K562 (cell line): Measurements from ENCODE around the gene HFE. TPM values are rescaled to one million over a fixed set of nuclear protein-coding genes. Genes with fewer than 3 reads are reported as not detected.

Source experiments
- ATAC-seq: fragments of 200-7000 bp; cut with Tn5 transposase; 3 replicates; pipeline ENCODE4 v1.9.1; 2020; ENCODE audit warnings: moderate library complexity
- BruUV-seq: library from RNA; stranded (reverse); fragments of 400-500 nt; replicated peaks from 2 replicates; lab custom pipeline; 2021; lab: Mats Ljungman, UMichigan
- CTCF ChIA-PET: fragments of 300-600 bp; formaldehyde crosslinking; extraction: SDS; loops from one replicate; lab custom pipeline; 2021; ENCODE audit warnings: low intra/inter-chr PET ratio; lab: Yijun Ruan, JAX
- POLR2A ChIA-PET: fragments of 300-600, 350-650 bp; sonication (Branson Sonifier 250); formaldehyde crosslinking; extraction: SDS; loops from one replicate; lab custom pipeline; 2021; ENCODE audit warnings: antibody characterized with exemption, inconsistent platforms; lab: Yijun Ruan, JAX
- DNase-seq, 4 experiments: peaks; one replicate each; pipeline versions ENCODE4 v3.0.0 to v3.0.0-alpha.2; 2011 to 2018; ENCODE audit warnings: low spot score in 3 of 4, mixed read lengths in 3 of 4; ENCODE audit errors: extremely low read depth in 1 of 4
- FAIRE-seq: peaks from 2 replicates; lab custom pipeline; 2011; peaks lifted over from hg19 to GRCh38; lab: Jason Lieb, UNC
- H2AFZ ChIP-seq: 2 replicates; pipeline ENCODE4 v1.6.0; 2011; ENCODE audit warnings: low read depth, low read length, control low read depth, inconsistent platforms
- H3K27ac ChIP-seq: fragments of 200-600 bp; 3 replicates; pipeline ENCODE4 v1.8.0; 2011; ENCODE audit warnings: low read depth, mild to moderate bottlenecking, control low read depth, inconsistent platforms, low read length, moderate library complexity, mixed read lengths; ENCODE audit errors: extremely low read depth
- H3K27me3 ChIP-seq, 2 experiments: fragments of 300-600 bp in 1 of 2; 2 replicates in 1 of 2; 3 replicates in 1 of 2; pipeline versions ENCODE4 v1.6.0 to v1.8.0; 2011; ENCODE audit warnings: inconsistent platforms in 2 of 2, low read length in 2 of 2, mild to moderate bottlenecking in 1 of 2, mixed read lengths in 1 of 2, moderate library complexity in 1 of 2; ENCODE audit not compliant: control insufficient read depth in 2 of 2, insufficient read depth in 2 of 2
- H3K36me3 ChIP-seq: fragments of 300-600 bp; 3 replicates; pipeline ENCODE4 v1.8.0; 2011; ENCODE audit warnings: mild to moderate bottlenecking, low read length, inconsistent platforms; ENCODE audit not compliant: control insufficient read depth, insufficient read depth
- H3K4me1 ChIP-seq, 2 experiments: fragments of 200-600 bp in 1 of 2; replicated peaks in 1 of 2; 2 replicates in 1 of 2; 3 replicates in 1 of 2; pipeline versions ENCODE4 v1.5.1 to v1.8.0; 2011; ENCODE audit warnings: inconsistent platforms in 2 of 2, low read length in 2 of 2, mild to moderate bottlenecking in 1 of 2, mixed read lengths in 1 of 2, moderate library complexity in 1 of 2; ENCODE audit not compliant: control insufficient read depth in 2 of 2, insufficient read depth in 2 of 2
- H3K4me2 ChIP-seq: 2 replicates; pipeline ENCODE4 v1.6.1; 2011; ENCODE audit warnings: low read length, control low read depth, inconsistent platforms, mixed read lengths; ENCODE audit not compliant: insufficient read depth
- H3K4me3 ChIP-seq: fragments of 200-600 bp; sonication (generic), shearing (Covaris generic); 2 replicates; pipeline ENCODE4 v1.5.1; 2016; ENCODE audit warnings: control low read depth, inconsistent platforms
- H3K79me2 ChIP-seq: fragments of 200-600 bp; 3 replicates; pipeline ENCODE4 v1.8.0; 2011; ENCODE audit warnings: low read length, inconsistent platforms; ENCODE audit not compliant: control insufficient read depth, insufficient read depth
- H3K9ac ChIP-seq, 2 experiments: 2 replicates each; pipeline versions ENCODE4 v1.6.0 to v1.6.1; 2011; ENCODE audit warnings: low read depth in 2 of 2, low read length in 2 of 2, control low read depth in 1 of 2, inconsistent platforms in 1 of 2, mild to moderate bottlenecking in 1 of 2, mixed read lengths in 1 of 2; ENCODE audit not compliant: insufficient read depth in 1 of 2
- H3K9me1 ChIP-seq: one replicate; pipeline ENCODE4 v1.6.0; 2011; ENCODE audit warnings: inconsistent platforms, mild to moderate bottlenecking, low read length, moderate library complexity; ENCODE audit not compliant: control insufficient read depth, insufficient read depth
- H3K9me3 ChIP-seq: replicated peaks from 2 replicates; pipeline ENCODE4 v1.5.1; 2011; ENCODE audit warnings: low read depth, low read length, inconsistent platforms; ENCODE audit not compliant: control insufficient read depth, insufficient read depth
- H4K20me1 ChIP-seq: replicated peaks from 2 replicates; pipeline ENCODE4 v1.6.1; 2011; ENCODE audit warnings: low read length, inconsistent platforms, mixed read lengths; ENCODE audit not compliant: control insufficient read depth, insufficient read depth
- CREM ChIP-seq: IDR thresholded peaks from 2 replicates; pipeline ENCODE4 v1.6.1; 2014; ENCODE audit warnings: antibody characterized with exemption, low read depth
- FOSL1 ChIP-seq: fragments of 200-800 bp; sonication (Bioruptor generic); conservative IDR thresholded peaks from 2 replicates; pipeline ENCODE4 v1.6.1; 2016; ENCODE audit warnings: missing genetic modification characterization, missing compliant biosample characterization
- FUS ChIP-seq: fragments of 200-400 bp; formaldehyde crosslinking; optimal IDR thresholded peaks from 2 replicates; pipeline ENCODE3; 2017; ENCODE audit warnings: low read depth, low read length
- HOXB6 ChIP-seq: fragments of 250-450 bp; sonication (Bioruptor Pico); IDR thresholded peaks from 2 replicates; pipeline ENCODE4 v1.5.1; 2022; ENCODE audit warnings: mild to moderate bottlenecking, borderline replicate concordance
- MLLT1 ChIP-seq, 2 experiments: fragments of 450-650 bp; IDR thresholded peaks; 2 replicates each; pipeline ENCODE4 v1.6.1; 2016
- MLX ChIP-seq, 2 experiments: fragments of 450-650 bp in 1 of 2; sonication (generic) in 1 of 2; formaldehyde crosslinking; conservative IDR thresholded peaks; 2 replicates each; pipeline versions ENCODE4 v1.4.0 to v1.8.1; 2020 to 2022; ENCODE audit warnings: mild to moderate bottlenecking in 1 of 2, missing genetic modification reagents in 1 of 2
- POLR2AphosphoS5 ChIP-seq: IDR thresholded peaks from 2 replicates; pipeline ENCODE4 v1.6.1; 2011; ENCODE audit warnings: mild to moderate bottlenecking, low read depth, low read length, moderate library complexity; ENCODE audit not compliant: control insufficient read depth, insufficient read depth
- SRSF3 ChIP-seq: fragments of 200-400 bp; formaldehyde crosslinking; IDR thresholded peaks from 2 replicates; pipeline ENCODE4 v1.6.1; 2016; ENCODE audit warnings: mild to moderate bottlenecking, low read length, moderate library complexity; ENCODE audit not compliant: insufficient read depth
- TCF7L2 ChIP-seq: fragments of 150-350 bp; IDR thresholded peaks from 2 replicates; pipeline ENCODE4 v1.6.1; 2016; ENCODE audit warnings: low read depth, mild to moderate bottlenecking, low read length, moderate library complexity
- ZNF217 ChIP-seq: sonication (generic); formaldehyde crosslinking; IDR thresholded peaks from 2 replicates; pipeline ENCODE4 v1.8.0; 2022; ENCODE audit warnings: mild to moderate bottlenecking, missing genetic modification reagents
- ZNF23 ChIP-seq: fragments of 250-450 bp; sonication (Bioruptor Pico); IDR thresholded peaks from 2 replicates; pipeline ENCODE4 v1.4.0; 2020; ENCODE audit warnings: mild to moderate bottlenecking
- ZNF589 ChIP-seq: fragments of 200-800 bp; sonication (Bioruptor generic); IDR thresholded peaks from 2 replicates; pipeline ENCODE4 v1.6.1; 2016; ENCODE audit warnings: low read depth, missing genetic modification characterization, missing compliant biosample characterization
- WGBS: fragments of 100-300 bp; shearing (Covaris generic); methylation state at CpG from one replicate; pipeline ENCODE4 v1.1.6; 2016; ENCODE audit warnings: low coverage, mixed read lengths; ENCODE audit not compliant: insufficient coverage; ENCODE audit errors: missing lambda C conversion rate; 5-methylcytosine and 5-hydroxymethylcytosine counted together
- in situ Hi-C: fragments of 300-500 bp; cut with MboI; formaldehyde crosslinking; loops from 4 replicates; pipeline ENCODE4 v1.15.0; 2018; ENCODE audit warnings: inconsistent platforms, mixed read lengths
- intact Hi-C: fragments of 100-400 bp; cut with micrococcal nuclease; formaldehyde crosslinking; loops from 2 replicates; pipeline ENCODE4 v1.14.2; 2022
- polyA plus RNA-seq, 8 experiments: library from polyadenylated mRNA; depleted of rRNA in 4 of 8; stranded (reverse) in 5 of 8; unstranded in 3 of 8; fragments of >200 nt; fragmentation: Nextera tagmentation in 2 of 8; fragmentation: Illumina TruSeq in 1 of 8; extraction: Ambion mirVana in 2 of 8; extraction: Trizol in 1 of 8; gene quantifications; 2 replicates each; pipeline versions ENCODE4 v1.2.1 to v1.2.3, GENCODE V29; 2011 to 2014; ENCODE audit warnings: inconsistent platforms in 1 of 8, missing spikeins in 1 of 8
- total RNA-seq, 7 experiments: library from RNA; depleted of rRNA in 6 of 7; stranded (reverse); fragments of >200 nt in 6 of 7; fragmentation: Illumina TruSeq in 2 of 7; extraction: Trizol in 2 of 7; gene quantifications; 2 replicates each; pipeline versions ENCODE4 v1.2.1 to v1.2.3, GENCODE V29; 2011 to 2021; ENCODE audit warnings: low replicate concordance in 1 of 7
- TF ChIP-seq, protein P1 (sequence below): IDR thresholded peaks from 2 replicates; pipeline ENCODE4 v1.6.1; 2011; ENCODE audit warnings: borderline replicate concordance, low read depth, mild to moderate bottlenecking, moderate library complexity, low read length; ENCODE audit not compliant: insufficient read depth, poor library complexity, severe bottlenecking

The HFE gene
- total and polyA plus RNA-seq, 9 of the 15 experiments (the other 6 are each of a cell fraction or from before 2014, with no cell fraction given): 0.14 to 1.2 (median 0.76) TPM

GRCh38 chr6:26122402-26122792 is 35.2 kb downstream of the HFE start:
- under 1% methylated on average over 6 of the region's 6 CpGs for WGBS
- ChIA-PET CTCF (interaction anchor here (0.5 to 0.6 kb wide), 2 partner anchors 18 to 82 kb away, joined by 3 read pairs; a partner anchor contains a TSS), POLR2A (interaction anchor here (0.7 to 6.4 kb wide), 32 partner anchors 9 to 1024 kb away, joined by 3 to 465 read pairs (median 18); partner anchors contain the start of gene HFE)
- H3K9ac ChIP-seq: peak overlapping the region; percentile 87 to 96
- H3K27me3 ChIP-seq: no peaks in the 10 kb centered on the region
- H3K79me2 ChIP-seq: peaks cover 98% of the 10 kb centered on the region
- in situ Hi-C loops: loop anchor here (5.0 to 10.0 kb wide), 3 partner anchors 75 to 1712 kb away; a partner anchor contains a TSS
- DNase-seq: peak in 2 of 4 experiments; percentile 34 to 77
- peak overlapping the region; percentile 93 for H3K4me2 ChIP-seq
- TF ChIP-seq ZNF589 (peak; percentile 61; the same call in 1 of the 2 replicates), FOSL1 (0 out of 2 replicates have a peak, but pooled peaks have one; percentile 1), POLR2AphosphoS5 (peak; percentile 38), MLLT1 (IDR thresholded peaks at IDR 0.05) (peak in 1 of 2 experiments; percentile 20; a peak in 1 of 4 replicates), ZNF23 (CRISPR knock-in tag) (peak; percentile 5; the same call in 1 of the 2 replicates), MLX (CRISPR knock-in tag; conservative IDR thresholded peaks at IDR 0.05) (0 out of 4 replicates have a peak, but pooled peaks of 1 of the 2 experiments have one; percentile 2), HOXB6 (CRISPR knock-in tag) (peak; percentile 64; the same call in 1 of the 2 replicates), CREM (peak; percentile 51), FUS (no peak), ZNF217 (CRISPR knock-in tag) (no peak), SRSF3 (no peak), TCF7L2 (no peak)
- TF ChIP-seq, protein P1, sequence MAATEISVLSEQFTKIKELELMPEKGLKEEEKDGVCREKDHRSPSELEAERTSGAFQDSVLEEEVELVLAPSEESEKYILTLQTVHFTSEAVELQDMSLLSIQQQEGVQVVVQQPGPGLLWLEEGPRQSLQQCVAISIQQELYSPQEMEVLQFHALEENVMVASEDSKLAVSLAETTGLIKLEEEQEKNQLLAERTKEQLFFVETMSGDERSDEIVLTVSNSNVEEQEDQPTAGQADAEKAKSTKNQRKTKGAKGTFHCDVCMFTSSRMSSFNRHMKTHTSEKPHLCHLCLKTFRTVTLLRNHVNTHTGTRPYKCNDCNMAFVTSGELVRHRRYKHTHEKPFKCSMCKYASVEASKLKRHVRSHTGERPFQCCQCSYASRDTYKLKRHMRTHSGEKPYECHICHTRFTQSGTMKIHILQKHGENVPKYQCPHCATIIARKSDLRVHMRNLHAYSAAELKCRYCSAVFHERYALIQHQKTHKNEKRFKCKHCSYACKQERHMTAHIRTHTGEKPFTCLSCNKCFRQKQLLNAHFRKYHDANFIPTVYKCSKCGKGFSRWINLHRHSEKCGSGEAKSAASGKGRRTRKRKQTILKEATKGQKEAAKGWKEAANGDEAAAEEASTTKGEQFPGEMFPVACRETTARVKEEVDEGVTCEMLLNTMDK: peak; percentile 2
- H3K9me3 ChIP-seq: no peaks in the 10 kb centered on the region
- intact Hi-C loops: loop anchor here (1.0 to 10.0 kb wide), 5 partner anchors 19 to 1772 kb away; a partner anchor contains a TSS
- H3K4me3 ChIP-seq: peak overlapping the region; percentile 72
- peaks cover 40% of the 10 kb centered on the region for H3K36me3 ChIP-seq
- H4K20me1 ChIP-seq: peaks cover 34% of the 10 kb centered on the region
- FAIRE-seq: no peak
- no peak overlapping the region for H2AFZ ChIP-seq
- peak overlapping the region; percentile 95 for H3K27ac ChIP-seq
- BruUV-seq: no TSS peak
- ATAC-seq: peak; percentile 52
- no peaks in the 10 kb centered on the region for H3K9me1 ChIP-seq
- peaks cover 3 to 10% of the 10 kb centered on the region in 2 experiments; a peak in 4 of 5 replicates for H3K4me1 ChIP-seq
